HUES6 (cell line): Measurements from ENCODE around the gene EMB.
"Not testable (repeated sequence)": the region's sequence is repeated elsewhere in the genome, so short reads cannot be mapped to it uniquely, and the experiment has no call there.

Experiments used
- H3K27ac ChIP-seq: 2 replicates; pipeline ENCODE4 v1.7.0; 2013; ENCODE audit warnings: low read depth, mild to moderate bottlenecking, low read length, inconsistent platforms
- H3K27me3 ChIP-seq: 2 replicates; pipeline ENCODE4 v1.6.1; 2013; ENCODE audit warnings: low read length; ENCODE audit not compliant: control insufficient read depth, insufficient read depth
- H3K36me3 ChIP-seq: 2 replicates; pipeline ENCODE4 v1.6.1; 2013; ENCODE audit warnings: low read length; ENCODE audit not compliant: control insufficient read depth, insufficient read depth
- H3K4me1 ChIP-seq: 2 replicates; pipeline ENCODE4 v1.6.1; 2013; ENCODE audit warnings: low read length; ENCODE audit not compliant: control insufficient read depth, insufficient read depth
- H3K4me3 ChIP-seq: 2 replicates; pipeline ENCODE4 v1.5.1; 2013; ENCODE audit warnings: low read depth, low read length
- H3K9ac ChIP-seq: one replicate; pipeline ENCODE4 v1.6.1; 2013; ENCODE audit warnings: mild to moderate bottlenecking, low read length
- H3K9me3 ChIP-seq: 2 replicates; pipeline ENCODE4 v1.6.1; 2013; ENCODE audit warnings: low read depth, low read length; ENCODE audit not compliant: control insufficient read depth, insufficient read depth

EMB gene

GRCh38 chr5:50420343-50420935 lies 20.6 kb downstream of the EMB start:
- Histone ChIP-seq H3K27me3 (no peaks in the 10 kb centered on the region), H3K9ac (no peak overlapping the region), H3K36me3 (no peaks in the 10 kb centered on the region), H3K27ac (no peak overlapping the region), H3K4me1 (no peaks in the 10 kb centered on the region), H3K4me3 (no peak overlapping the region), H3K9me3 (no peaks in the 10 kb centered on the region)

GRCh38 chr5:50419656-50420055 lies 21.4 kb downstream of the EMB start:
- H3K4me1 ChIP-seq, H3K9ac ChIP-seq, H3K36me3 ChIP-seq, H3K27me3 ChIP-seq, H3K9me3 ChIP-seq, H3K27ac ChIP-seq, H3K4me3 ChIP-seq: not testable (repeated sequence)

- H3K36me3 ChIP-seq, H3K27ac ChIP-seq, H3K9ac ChIP-seq, H3K4me1 ChIP-seq, H3K4me3 ChIP-seq, H3K27me3 ChIP-seq, H3K9me3 ChIP-seq: not testable (repeated sequence)
Observed at GRCh38 chr5:50416637-50417036, 24.5 kb downstream of the EMB start.

GRCh38 chr5:50415912-50416311 lies 25.2 kb downstream of the EMB start:
- no peak overlapping the region for H3K27ac ChIP-seq
- no peaks in the 10 kb centered on the region for H3K9me3 ChIP-seq
- no peak overlapping the region for H3K4me3 ChIP-seq
- no peaks in the 10 kb centered on the region for H3K36me3 ChIP-seq
- no peaks in the 10 kb centered on the region for H3K27me3 ChIP-seq
- no peak overlapping the region for H3K9ac ChIP-seq
- peaks cover 9% of the 10 kb centered on the region; the same call in 1 of the 2 replicates for H3K4me1 ChIP-seq

- H3K36me3 ChIP-seq, H3K4me1 ChIP-seq, H3K27me3 ChIP-seq, H3K27ac ChIP-seq, H3K9ac ChIP-seq, H3K4me3 ChIP-seq, H3K9me3 ChIP-seq: not testable (repeated sequence)
Observed at GRCh38 chr5:50410932-50411331, 30.2 kb downstream of the EMB start.

- Histone ChIP-seq H3K9ac (no peak overlapping the region), H3K9me3 (no peaks in the 10 kb centered on the region), H3K36me3 (no peaks in the 10 kb centered on the region; the same call in 1 of the 2 replicates), H3K4me3 (no peak overlapping the region), H3K27me3 (no peaks in the 10 kb centered on the region), H3K27ac (no peak overlapping the region), H3K4me1 (peaks cover 3% of the 10 kb centered on the region; the same call in 1 of the 2 replicates)
Observed at GRCh38 chr5:50406877-50407276, 34.2 kb downstream of the EMB start.

- H3K9ac ChIP-seq: no peak overlapping the region
- H3K9me3 ChIP-seq: no peaks in the 10 kb centered on the region
- no peak overlapping the region for H3K4me3 ChIP-seq
- no peak overlapping the region for H3K27ac ChIP-seq
- no peaks in the 10 kb centered on the region for H3K4me1 ChIP-seq
- no peaks in the 10 kb centered on the region for H3K27me3 ChIP-seq
- H3K36me3 ChIP-seq: no peaks in the 10 kb centered on the region; the same call in 1 of the 2 replicates
Observed at GRCh38 chr5:50401336-50401735, 39.8 kb downstream of the EMB start.

GRCh38 chr5:50393925-50394609 lies 47.0 kb downstream of the EMB start:
- not testable (repeated sequence) for H3K4me3 ChIP-seq, H3K9me3 ChIP-seq, H3K9ac ChIP-seq, H3K27ac ChIP-seq, H3K4me1 ChIP-seq, H3K27me3 ChIP-seq, H3K36me3 ChIP-seq

- H3K36me3 ChIP-seq, H3K27me3 ChIP-seq, H3K4me1 ChIP-seq, H3K4me3 ChIP-seq, H3K9me3 ChIP-seq, H3K27ac ChIP-seq, H3K9ac ChIP-seq: not testable (repeated sequence)
Observed at GRCh38 chr5:50392289-50392688, 48.8 kb downstream of the EMB start.

GRCh38 chr5:50384381-50384780 lies 56.7 kb downstream of the EMB start:
- H3K4me1 ChIP-seq, H3K9me3 ChIP-seq, H3K9ac ChIP-seq, H3K4me3 ChIP-seq, H3K27ac ChIP-seq, H3K27me3 ChIP-seq, H3K36me3 ChIP-seq: not testable (repeated sequence)

- not testable (repeated sequence) for H3K4me1 ChIP-seq, H3K4me3 ChIP-seq, H3K27ac ChIP-seq, H3K36me3 ChIP-seq, H3K9ac ChIP-seq, H3K27me3 ChIP-seq
- H3K9me3 ChIP-seq: peaks cover 16% of the 10 kb centered on the region; the same call in 1 of the 2 replicates
Observed at GRCh38 chr5:50376696-50377095, 64.4 kb downstream of the EMB start.
